NCI-H748 treated with DMSO at 0.1 percent for 48 hours (cell line): ENCODE data around the gene ABCA2.

ENCODE experiments used
- DNase-seq: peaks from one replicate; lab custom pipeline; 2025; lab: John Stamatoyannopoulos, UW

The ABCA2 gene

GRCh38 chr9:137030538-137031527, 2.8 kb upstream of the ABCA2 start:
- DNase-seq = no peak

GRCh38 chr9:137030006-137030405, 2.0 kb upstream of the ABCA2 start:
- no peak for DNase-seq

- DNase-seq = peak; percentile 29
Observed at GRCh38 chr9:137029058-137029936, 1.3 kb upstream of the ABCA2 start.

- DNase-seq = peak; percentile 29
Observed at GRCh38 chr9:137028263-137029057, 423 bp upstream of the ABCA2 start.

- no peak for DNase-seq
Observed at GRCh38 chr9:137026828-137027227, 1.2 kb downstream of the ABCA2 start.

- DNase-seq = no peak
Observed at GRCh38 chr9:137026384-137026783, 1.7 kb downstream of the ABCA2 start.

GRCh38 chr9:137025517-137025966, 2.5 kb downstream of the ABCA2 start:
- DNase-seq = peak; percentile 75

GRCh38 chr9:137023583-137023991, 4.5 kb downstream of the ABCA2 start:
- no peak for DNase-seq

- DNase-seq = no peak
Observed at GRCh38 chr9:137023157-137023556, 4.9 kb downstream of the ABCA2 start.

- DNase-seq = no peak
Observed at GRCh38 chr9:137022662-137023008, 5.4 kb downstream of the ABCA2 start.

- peak; percentile 41 for DNase-seq
Observed at GRCh38 chr9:137021979-137022661, 5.9 kb downstream of the ABCA2 start.

GRCh38 chr9:137021568-137021978, 6.5 kb downstream of the ABCA2 start:
- no peak for DNase-seq

GRCh38 chr9:137020771-137021567, 7.1 kb downstream of the ABCA2 start:
- DNase-seq = no peak

- no peak for DNase-seq
Observed at GRCh38 chr9:137019891-137020683, 8.0 kb downstream of the ABCA2 start.

GRCh38 chr9:137018761-137019559, 9.1 kb downstream of the ABCA2 start:
- DNase-seq = no peak

- DNase-seq = no peak
Observed at GRCh38 chr9:137017791-137018497, 10.1 kb downstream of the ABCA2 start.

GRCh38 chr9:137017071-137017470, 11.0 kb downstream of the ABCA2 start:
- DNase-seq = no peak

- no peak for DNase-seq
Observed at GRCh38 chr9:137016436-137016835, 11.6 kb downstream of the ABCA2 start.
